Measurements from ENCODE around the gene MCRIP2. TPM values are rescaled to one million over a fixed set of nuclear protein-coding genes. Genes with fewer than 3 reads are reported as not detected.

MCRIP2 gene, protein sequence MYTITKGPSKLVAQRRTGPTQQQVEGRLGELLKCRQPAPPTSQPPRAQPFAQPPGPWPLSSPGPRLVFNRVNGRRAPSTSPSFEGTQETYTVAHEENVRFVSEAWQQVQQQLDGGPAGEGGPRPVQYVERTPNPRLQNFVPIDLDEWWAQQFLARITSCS
- total RNA-seq = 10 to 100 TPM; 19.2 to 60.7 (median 39.7) TPM

DNA sequence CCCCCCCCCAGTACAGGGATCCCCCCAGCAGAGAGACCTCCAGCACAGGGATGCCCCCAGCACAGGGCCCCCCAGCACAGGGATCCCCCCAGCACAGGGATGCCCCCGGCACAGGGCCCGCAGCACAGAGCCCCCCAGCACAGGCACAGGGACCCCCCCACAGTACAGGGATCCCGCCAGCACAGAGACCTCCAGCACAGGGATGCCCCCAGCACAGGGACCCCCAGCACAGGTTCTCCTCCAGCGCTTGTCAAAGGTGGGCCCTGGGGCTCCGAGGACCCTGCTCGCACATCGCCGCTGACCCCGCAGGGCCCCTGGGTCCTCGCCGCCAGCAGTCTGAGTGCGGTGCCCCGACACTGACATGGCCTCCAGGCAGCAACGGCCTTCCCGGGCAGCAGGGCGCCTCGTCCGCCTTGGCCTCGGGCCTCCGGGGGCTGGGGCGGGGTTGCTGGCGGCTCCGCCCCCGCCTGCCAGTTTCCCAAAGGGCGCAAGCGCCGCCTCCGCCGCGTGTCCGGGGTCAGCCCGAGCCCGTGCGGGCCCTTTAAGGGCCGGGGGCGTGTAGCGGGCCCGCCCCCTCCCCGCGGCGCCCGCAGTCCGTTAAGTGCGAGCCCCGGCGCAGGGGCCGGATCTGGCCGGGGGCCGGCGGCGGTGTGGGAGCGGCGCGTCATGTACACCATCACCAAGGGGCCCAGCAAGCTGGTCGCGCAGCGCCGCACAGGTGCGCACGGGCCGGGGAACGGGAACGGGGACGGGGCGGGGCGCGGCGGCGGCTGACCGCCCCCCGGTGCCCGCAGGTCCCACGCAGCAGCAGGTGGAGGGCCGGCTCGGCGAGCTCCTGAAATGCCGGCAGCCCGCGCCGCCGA, at the start of gene MCRIP2:
Gene MCRIP2 (plus strand): TSS at position 503 of the 863 bp plus-strand sequence. CDS start 164 bp downstream, at position 667.
- TF ChIP-seq, protein P1, sequence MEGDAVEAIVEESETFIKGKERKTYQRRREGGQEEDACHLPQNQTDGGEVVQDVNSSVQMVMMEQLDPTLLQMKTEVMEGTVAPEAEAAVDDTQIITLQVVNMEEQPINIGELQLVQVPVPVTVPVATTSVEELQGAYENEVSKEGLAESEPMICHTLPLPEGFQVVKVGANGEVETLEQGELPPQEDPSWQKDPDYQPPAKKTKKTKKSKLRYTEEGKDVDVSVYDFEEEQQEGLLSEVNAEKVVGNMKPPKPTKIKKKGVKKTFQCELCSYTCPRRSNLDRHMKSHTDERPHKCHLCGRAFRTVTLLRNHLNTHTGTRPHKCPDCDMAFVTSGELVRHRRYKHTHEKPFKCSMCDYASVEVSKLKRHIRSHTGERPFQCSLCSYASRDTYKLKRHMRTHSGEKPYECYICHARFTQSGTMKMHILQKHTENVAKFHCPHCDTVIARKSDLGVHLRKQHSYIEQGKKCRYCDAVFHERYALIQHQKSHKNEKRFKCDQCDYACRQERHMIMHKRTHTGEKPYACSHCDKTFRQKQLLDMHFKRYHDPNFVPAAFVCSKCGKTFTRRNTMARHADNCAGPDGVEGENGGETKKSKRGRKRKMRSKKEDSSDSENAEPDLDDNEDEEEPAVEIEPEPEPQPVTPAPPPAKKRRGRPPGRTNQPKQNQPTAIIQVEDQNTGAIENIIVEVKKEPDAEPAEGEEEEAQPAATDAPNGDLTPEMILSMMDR (IDR thresholded peaks at IDR 0.05; ENCODE audit: low read depth) = no peak

DNA sequence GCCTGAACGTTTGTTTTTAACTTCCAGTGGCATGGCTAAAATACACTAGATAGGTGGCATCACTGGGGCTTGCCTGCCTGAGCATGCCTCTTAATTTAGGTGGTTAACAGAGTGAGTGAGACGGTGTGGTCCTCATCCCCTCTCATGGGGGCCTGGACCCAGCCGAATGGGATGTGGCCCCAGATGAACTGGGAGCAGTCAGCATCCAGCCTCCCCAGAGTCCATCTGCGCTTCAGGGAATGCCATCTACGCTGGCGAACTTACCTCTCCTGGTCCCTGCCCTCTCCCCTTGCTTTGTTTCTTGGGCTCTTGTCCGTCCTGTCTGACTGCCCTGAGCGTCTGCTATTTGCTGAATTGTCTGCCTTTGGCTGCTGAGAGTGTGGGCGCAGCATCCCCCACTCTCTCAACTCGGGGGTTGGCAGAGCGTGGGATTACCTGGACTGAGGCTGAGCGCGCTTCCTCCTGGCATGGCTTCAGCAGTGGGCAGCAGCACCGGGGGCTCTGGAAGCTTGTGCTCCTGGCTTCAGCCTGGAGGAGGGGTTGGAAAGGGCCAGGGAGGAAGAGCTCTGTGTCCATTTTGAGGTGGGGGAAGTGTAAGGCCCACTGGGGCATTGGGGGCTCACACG, 49.6 kb upstream of the MCRIP2 start:
- TF ChIP-seq, protein P1 (IDR thresholded peaks at IDR 0.05; ENCODE audit: low read depth) = no peak

DNA sequence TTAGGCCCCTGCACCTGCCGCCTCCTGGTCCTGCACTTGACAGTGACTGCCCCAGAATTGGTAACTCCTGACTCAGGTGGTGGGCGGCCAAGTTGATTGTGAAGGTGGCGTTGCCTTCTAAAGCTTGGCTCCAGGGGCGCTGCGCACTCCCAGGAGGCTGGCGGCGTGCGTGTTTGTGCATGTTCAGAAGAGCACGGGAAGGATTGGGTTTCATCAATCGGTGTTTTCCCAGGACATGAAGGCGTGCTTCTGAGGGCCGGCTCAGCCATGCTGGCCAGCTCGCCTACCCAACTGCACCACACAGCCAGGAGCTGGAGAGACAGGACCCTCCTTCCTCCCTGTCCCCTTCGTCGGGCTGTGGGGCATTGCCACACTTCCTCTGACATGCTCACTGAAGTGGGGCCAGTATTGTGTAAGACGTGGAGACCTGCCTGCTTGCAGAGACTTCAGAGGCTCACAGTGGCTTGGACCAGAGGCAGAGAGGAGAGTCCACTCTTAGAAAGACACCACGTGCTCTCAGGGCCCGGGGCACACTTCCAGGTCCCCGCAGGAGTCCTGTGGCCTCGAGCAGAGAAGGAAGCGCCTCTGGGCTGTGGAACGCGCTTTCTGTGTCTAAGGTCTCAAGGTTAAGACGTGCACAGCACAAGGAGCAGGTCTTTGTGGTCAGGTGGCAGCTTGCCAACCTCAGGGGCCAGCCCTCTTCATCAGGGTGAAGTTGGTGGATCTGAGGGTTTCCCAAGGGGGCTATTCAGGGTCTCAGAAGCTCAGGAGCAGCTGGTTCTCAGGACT, 48.9 kb upstream of the MCRIP2 start:
- TF ChIP-seq, protein P1 (IDR thresholded peaks at IDR 0.05; ENCODE audit: low read depth) = no peak

DNA sequence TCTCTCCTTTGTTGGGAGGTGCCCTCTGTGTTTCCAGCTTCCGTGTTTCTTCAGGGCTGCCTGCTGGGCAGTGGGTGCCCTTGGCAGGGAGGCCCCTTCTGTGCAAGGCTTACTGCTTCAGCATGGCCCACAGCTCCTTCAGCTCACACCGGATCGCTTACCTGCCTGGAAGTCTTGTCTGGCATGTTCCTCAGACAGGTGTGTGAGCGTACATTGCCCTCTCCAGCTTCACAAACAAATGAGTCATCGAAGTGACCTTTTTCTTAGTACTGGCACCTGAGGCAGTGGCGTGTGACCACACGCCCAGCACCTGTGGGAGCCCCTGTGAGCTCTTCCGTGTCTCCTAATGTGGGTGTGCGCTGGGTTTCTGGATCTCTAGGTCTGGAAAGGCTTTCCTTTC, 48.2 kb upstream of the MCRIP2 start:
- TF ChIP-seq, protein P1 (IDR thresholded peaks at IDR 0.05; ENCODE audit: low read depth) = no peak

DNA sequence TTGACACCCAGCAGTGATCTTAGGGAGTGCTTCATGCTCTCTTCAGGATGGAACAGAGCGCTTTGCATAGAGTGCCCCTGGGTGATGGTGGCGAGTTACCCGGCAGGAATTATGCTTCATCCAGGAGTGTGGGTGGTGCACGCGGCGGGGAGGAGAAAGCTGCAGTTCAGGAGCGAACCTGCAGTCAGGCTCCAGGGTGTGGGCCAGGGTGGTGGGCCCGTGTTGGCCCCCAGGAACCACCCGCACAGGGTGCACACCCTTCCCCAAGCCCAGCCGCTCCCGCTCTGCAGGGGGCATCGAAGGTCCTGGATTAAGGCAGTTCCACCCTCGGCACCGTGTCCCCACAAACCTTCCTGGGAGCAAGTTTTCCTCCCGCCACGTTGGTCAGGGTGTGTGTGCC, 47.8 kb upstream of the MCRIP2 start:
- TF ChIP-seq, protein P1 (IDR thresholded peaks at IDR 0.05; ENCODE audit: low read depth) = no peak

DNA sequence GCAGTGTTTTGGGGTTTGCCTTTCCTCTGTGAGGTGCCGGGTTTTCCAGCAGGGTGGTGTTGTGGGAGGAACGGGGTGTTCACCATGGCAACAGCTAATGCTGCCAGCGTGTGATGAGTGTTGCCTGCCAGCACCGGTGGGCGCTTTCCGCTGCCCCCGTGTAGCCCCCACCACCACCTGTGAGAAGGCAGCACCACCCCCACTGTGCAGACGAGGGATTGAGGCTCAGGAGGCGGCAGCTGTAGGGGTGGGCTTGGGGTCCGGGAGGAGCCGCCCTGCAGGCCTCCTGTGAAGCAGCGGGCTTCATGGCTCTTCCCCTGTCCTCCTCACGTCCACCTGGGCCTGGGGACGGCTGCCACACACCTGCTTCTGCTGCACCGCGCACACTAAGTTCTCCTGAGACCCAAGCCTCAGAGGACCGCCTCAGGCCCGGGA, 46.5 kb upstream of the MCRIP2 start:
- TF ChIP-seq, protein P1 (IDR thresholded peaks at IDR 0.05; ENCODE audit: low read depth) = no peak

Data from subcutaneous adipose tissue (tissue), 4 donors.